ENCODE data around the gene ALAD. TPM values are rescaled to one million over a fixed set of nuclear protein-coding genes. Genes with fewer than 3 reads are reported as not detected.

ALAD gene
- total and polyA plus RNA-seq, 2 of the 13 experiments (the other 11 are each of a cell fraction or from before 2014, with no cell fraction given), result 21.8 to 30.1 TPM

DNA sequence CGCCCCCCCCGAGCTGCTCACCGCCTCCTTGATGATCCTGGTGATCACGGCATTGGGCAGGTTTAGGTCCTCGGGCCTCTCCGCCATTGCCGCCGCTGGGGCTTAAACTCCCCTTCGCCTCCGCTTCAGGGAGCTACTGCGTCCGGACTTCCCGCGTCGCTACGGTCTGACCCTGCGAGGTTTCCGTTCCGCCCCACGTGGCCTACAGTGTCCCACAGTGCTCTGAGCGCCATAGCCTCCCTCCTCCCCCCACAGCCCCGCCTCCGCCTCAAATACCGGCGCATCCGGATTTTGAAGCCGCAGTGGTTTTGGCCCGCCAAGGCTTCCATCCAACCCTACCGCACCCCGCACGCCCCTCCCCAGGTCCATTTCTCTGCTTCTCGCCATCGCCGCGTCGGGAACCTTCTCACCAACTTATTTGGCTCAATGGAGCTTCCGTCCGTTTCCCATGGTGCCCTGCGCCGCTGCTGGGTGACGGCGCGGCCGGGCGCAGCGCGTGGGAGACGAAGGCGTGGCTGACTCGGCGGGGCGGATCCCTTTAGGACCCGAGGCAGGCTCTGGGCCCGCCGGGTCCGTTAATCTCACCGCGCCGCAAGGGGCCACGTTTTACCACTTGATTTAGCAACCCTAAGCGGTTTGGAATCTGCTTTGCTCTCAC is 9.3 kb upstream of the ALAD start, which contains the start of the genes C9orf43 and POLE3 (continued):
- TF ChIP-seq, protein P1, sequence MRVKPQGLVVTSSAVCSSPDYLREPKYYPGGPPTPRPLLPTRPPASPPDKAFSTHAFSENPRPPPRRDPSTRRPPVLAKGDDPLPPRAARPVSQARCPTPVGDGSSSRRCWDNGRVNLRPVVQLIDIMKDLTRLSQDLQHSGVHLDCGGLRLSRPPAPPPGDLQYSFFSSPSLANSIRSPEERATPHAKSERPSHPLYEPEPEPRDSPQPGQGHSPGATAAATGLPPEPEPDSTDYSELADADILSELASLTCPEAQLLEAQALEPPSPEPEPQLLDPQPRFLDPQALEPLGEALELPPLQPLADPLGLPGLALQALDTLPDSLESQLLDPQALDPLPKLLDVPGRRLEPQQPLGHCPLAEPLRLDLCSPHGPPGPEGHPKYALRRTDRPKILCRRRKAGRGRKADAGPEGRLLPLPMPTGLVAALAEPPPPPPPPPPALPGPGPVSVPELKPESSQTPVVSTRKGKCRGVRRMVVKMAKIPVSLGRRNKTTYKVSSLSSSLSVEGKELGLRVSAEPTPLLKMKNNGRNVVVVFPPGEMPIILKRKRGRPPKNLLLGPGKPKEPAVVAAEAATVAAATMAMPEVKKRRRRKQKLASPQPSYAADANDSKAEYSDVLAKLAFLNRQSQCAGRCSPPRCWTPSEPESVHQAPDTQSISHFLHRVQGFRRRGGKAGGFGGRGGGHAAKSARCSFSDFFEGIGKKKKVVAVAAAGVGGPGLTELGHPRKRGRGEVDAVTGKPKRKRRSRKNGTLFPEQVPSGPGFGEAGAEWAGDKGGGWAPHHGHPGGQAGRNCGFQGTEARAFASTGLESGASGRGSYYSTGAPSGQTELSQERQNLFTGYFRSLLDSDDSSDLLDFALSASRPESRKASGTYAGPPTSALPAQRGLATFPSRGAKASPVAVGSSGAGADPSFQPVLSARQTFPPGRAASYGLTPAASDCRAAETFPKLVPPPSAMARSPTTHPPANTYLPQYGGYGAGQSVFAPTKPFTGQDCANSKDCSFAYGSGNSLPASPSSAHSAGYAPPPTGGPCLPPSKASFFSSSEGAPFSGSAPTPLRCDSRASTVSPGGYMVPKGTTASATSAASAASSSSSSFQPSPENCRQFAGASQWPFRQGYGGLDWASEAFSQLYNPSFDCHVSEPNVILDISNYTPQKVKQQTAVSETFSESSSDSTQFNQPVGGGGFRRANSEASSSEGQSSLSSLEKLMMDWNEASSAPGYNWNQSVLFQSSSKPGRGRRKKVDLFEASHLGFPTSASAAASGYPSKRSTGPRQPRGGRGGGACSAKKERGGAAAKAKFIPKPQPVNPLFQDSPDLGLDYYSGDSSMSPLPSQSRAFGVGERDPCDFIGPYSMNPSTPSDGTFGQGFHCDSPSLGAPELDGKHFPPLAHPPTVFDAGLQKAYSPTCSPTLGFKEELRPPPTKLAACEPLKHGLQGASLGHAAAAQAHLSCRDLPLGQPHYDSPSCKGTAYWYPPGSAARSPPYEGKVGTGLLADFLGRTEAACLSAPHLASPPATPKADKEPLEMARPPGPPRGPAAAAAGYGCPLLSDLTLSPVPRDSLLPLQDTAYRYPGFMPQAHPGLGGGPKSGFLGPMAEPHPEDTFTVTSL (CRISPR knock-in tag; IDR thresholded peaks at IDR 0.05; ENCODE audit: borderline replicate concordance), result no peak; the same call in 1 of the 2 replicates
- TF ChIP-seq HNRNPUL1 (IDR thresholded peaks at IDR 0.05; ENCODE audit: low read depth, low read length) (0 out of 2 replicates have a peak, but pooled peaks have one; percentile 63), ZBTB8A (CRISPR knock-in tag; IDR thresholded peaks at IDR 0.05; ENCODE audit: borderline replicate concordance, low read depth) (no peak), SNAPC4 (CRISPR knock-in tag; IDR thresholded peaks at IDR 0.05) (peak; percentile 87), ZFP36L1 (CRISPR knock-in tag; IDR thresholded peaks at IDR 0.05) (no peak), HES4 (CRISPR knock-in tag; IDR thresholded peaks at IDR 0.05; ENCODE audit: borderline replicate concordance) (peak; percentile 50; the same call in 1 of the 2 replicates), ZNF34 (CRISPR knock-in tag; IDR thresholded peaks at IDR 0.05; ENCODE audit: borderline replicate concordance) (no peak), IRF2 (CRISPR knock-in tag; IDR thresholded peaks at IDR 0.05) (peak; percentile 89), FUBP1 (CRISPR knock-in tag; IDR thresholded peaks at IDR 0.05; ENCODE audit: borderline replicate concordance) (no peak), FOSL2 (CRISPR knock-in tag; IDR thresholded peaks at IDR 0.05) (peak; percentile 64; the same call in 1 of the 2 replicates), SATB2 (CRISPR knock-in tag; IDR thresholded peaks at IDR 0.05) (no peak; the same call in 1 of the 2 replicates), FOXJ3 (CRISPR knock-in tag; IDR thresholded peaks at IDR 0.05; ENCODE audit: borderline replicate concordance) (0 out of 2 replicates have a peak, but pooled peaks have one; percentile 29), MXD1 (CRISPR knock-in tag; IDR thresholded peaks at IDR 0.05) (peak; percentile 93), ASH2L (IDR thresholded peaks at IDR 0.05; ENCODE audit: insufficient read length, low read depth, low read length) (peak; percentile 99), MIER2 (CRISPR knock-in tag; IDR thresholded peaks at IDR 0.05) (0 out of 2 replicates have a peak, but pooled peaks have one; percentile 40)

Data from HepG2 (cell line).